HL-60 (cell line): ENCODE data around the gene PTPRN.
"Not testable (repeated sequence)": the region's sequence is repeated elsewhere in the genome, so short reads cannot be mapped to it uniquely, and the experiment has no call there.

ENCODE experiments used
- DNase-seq, 2 experiments: peaks; one replicate each; pipeline ENCODE4 v3.0.0-alpha.2; 2010 to 2020; ENCODE audit warnings: low read depth in 1 of 2, low spot score in 1 of 2
- H3K27ac ChIP-seq: fragments of 250-450 bp; sonication (Bioruptor Pico); replicated peaks from 2 replicates; pipeline ENCODE4 v1.5.1; 2020; ENCODE audit warnings: mild to moderate bottlenecking, moderate library complexity
- H3K27me3 ChIP-seq: fragments of 250-450 bp; sonication (Bioruptor Pico); 2 replicates; pipeline ENCODE4 v1.5.1; 2021; ENCODE audit warnings: mild to moderate bottlenecking, moderate library complexity; ENCODE audit not compliant: insufficient read depth, poor library complexity, severe bottlenecking
- H3K4me3 ChIP-seq: replicated peaks from 2 replicates; pipeline ENCODE4 v1.5.1; 2011; ENCODE audit warnings: mild to moderate bottlenecking, control low read depth, low read length; ENCODE audit not compliant: insufficient read depth
- GABPA ChIP-seq: IDR thresholded peaks from 2 replicates; pipeline ENCODE4 v1.6.1; 2012; ENCODE audit warnings: low read depth
- POLR2AphosphoS5 ChIP-seq: IDR thresholded peaks from 2 replicates; pipeline ENCODE4 v1.6.1; 2012; ENCODE audit warnings: low read depth
- REST ChIP-seq: IDR thresholded peaks from 2 replicates; pipeline ENCODE4 v1.6.1; 2012; ENCODE audit warnings: low read depth; ENCODE audit not compliant: insufficient replicate concordance
- SPI1 ChIP-seq: IDR thresholded peaks from 2 replicates; pipeline ENCODE4 v1.6.1; 2012; ENCODE audit warnings: low read depth, mild to moderate bottlenecking, borderline replicate concordance
- TF ChIP-seq, protein P1 (sequence below): IDR thresholded peaks from one replicate; pipeline ENCODE4 v1.5.1; 2011; ENCODE audit warnings: low read length, control low read depth, inconsistent platforms; ENCODE audit not compliant: insufficient read depth

The PTPRN gene

DNA sequence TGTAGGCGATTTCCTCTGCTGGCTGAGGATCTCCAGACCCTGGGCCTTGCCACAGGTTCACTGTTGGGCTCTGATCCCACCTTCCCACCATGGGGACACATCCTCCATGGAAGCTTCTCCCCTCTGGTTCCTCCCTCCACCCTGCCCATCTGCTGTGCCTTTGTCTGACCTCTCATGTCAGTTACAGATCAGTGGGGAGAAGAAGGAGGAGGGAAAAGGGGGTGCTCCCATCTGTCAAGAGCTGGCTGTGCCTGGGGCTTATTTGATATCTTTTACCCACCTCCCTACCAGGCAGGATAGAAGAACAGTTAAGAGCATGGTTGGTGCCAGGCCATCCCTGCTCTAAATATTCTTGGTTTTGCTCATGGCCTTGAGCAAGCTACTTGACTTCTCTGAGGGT is 42.3 kb downstream of the PTPRN start:
- Histone ChIP-seq H3K4me3 (no peak overlapping the region), H3K27ac (no peak overlapping the region), H3K27me3 (no peaks in the 10 kb centered on the region)
- DNase-seq, result no peak
- TF ChIP-seq REST, result no peak
- TF ChIP-seq, protein P1, sequence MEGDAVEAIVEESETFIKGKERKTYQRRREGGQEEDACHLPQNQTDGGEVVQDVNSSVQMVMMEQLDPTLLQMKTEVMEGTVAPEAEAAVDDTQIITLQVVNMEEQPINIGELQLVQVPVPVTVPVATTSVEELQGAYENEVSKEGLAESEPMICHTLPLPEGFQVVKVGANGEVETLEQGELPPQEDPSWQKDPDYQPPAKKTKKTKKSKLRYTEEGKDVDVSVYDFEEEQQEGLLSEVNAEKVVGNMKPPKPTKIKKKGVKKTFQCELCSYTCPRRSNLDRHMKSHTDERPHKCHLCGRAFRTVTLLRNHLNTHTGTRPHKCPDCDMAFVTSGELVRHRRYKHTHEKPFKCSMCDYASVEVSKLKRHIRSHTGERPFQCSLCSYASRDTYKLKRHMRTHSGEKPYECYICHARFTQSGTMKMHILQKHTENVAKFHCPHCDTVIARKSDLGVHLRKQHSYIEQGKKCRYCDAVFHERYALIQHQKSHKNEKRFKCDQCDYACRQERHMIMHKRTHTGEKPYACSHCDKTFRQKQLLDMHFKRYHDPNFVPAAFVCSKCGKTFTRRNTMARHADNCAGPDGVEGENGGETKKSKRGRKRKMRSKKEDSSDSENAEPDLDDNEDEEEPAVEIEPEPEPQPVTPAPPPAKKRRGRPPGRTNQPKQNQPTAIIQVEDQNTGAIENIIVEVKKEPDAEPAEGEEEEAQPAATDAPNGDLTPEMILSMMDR, result no peak
- TF ChIP-seq SPI1, result no peak
- TF ChIP-seq POLR2AphosphoS5, result no peak
- no peak for TF ChIP-seq GABPA

DNA sequence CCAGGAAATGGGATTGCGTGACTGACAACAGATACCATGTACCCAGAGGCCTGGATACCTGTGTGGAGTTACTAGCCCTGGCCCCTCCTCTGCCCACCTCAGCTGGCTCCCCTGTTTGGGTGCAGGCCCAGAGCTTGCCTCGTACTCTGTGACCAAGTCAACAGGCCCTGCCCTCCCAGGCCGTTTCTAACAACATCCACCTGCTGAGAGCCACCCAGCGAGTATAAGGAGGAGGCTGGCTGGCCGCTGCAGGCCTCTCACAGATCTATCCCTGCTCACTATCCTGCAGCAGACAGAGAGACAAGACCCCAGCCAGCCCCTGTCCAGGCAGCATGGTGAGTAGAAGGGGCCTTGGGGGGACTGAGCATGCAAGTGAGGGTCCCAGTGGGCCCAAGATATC is 43.0 kb downstream of the PTPRN start:
- no peak for DNase-seq
- TF ChIP-seq SPI1 (no peak), GABPA (no peak), POLR2AphosphoS5 (no peak), REST (no peak)
- TF ChIP-seq, protein P1, result no peak
- H3K27me3 ChIP-seq, result no peaks in the 10 kb centered on the region
- no peak overlapping the region for H3K4me3 ChIP-seq
- no peak overlapping the region for H3K27ac ChIP-seq

GRCh38 chr2:219261024-219261855 is 48.0 kb downstream of the PTPRN start:
- no peak for DNase-seq
- H3K27ac ChIP-seq, result no peak overlapping the region
- no peaks in the 10 kb centered on the region for H3K27me3 ChIP-seq
- no peak overlapping the region for H3K4me3 ChIP-seq
- no peak for TF ChIP-seq SPI1
- TF ChIP-seq, protein P1, result no peak
- TF ChIP-seq POLR2AphosphoS5, result no peak
- no peak for TF ChIP-seq GABPA

DNA sequence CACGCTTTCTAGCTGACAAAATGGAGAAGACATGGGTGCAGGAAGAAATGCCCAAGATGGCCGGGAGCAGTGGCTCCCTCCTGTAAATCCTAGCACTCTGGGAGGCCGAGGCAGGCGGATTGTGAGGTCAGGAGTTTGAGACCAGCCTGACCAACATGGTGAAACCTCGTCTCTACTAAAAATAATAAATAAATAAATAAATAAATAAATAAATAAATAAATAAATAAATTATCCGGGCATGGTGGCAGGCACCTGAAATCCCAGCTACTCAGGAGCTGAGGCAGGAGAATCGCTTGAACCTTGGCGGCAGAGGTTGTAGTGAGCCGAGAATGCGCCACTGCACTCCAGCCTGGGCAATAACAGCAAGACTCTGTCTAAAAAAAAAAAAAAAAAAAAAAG is 50.3 kb downstream of the PTPRN start:
- DNase-seq, H3K27ac ChIP-seq, H3K27me3 ChIP-seq: not testable (repeated sequence)

More for the DNA sequence above, 50.3 kb downstream of the PTPRN start:
- not testable (repeated sequence) for H3K4me3 ChIP-seq
